Naive B cell (primary cell): ENCODE results near the gene TRPM8. TPM values are rescaled to one million over a fixed set of nuclear protein-coding genes. Genes with fewer than 3 reads are reported as not detected.
A peak's percentile ranks its signal among the peaks of the same experiment; 100 is the strongest.

Source experiments
- ATAC-seq, 2 donors: fragments of 150-1000 bp; cut with Tn5 transposase; 2 replicates each; pipeline ENCODE4 v1.10.0; 2021; ENCODE audit warnings: low read depth in 2 of 2, mild to moderate bottlenecking in 2 of 2, moderate library complexity in 2 of 2
- DNase-seq: peaks from one replicate; pipeline ENCODE4 v3.0.0; 2022
- H3K27ac Mint-ChIP-seq, 6 donors: one replicate each; pipeline ENCODE4 v1.8.0; 2020 to 2022; ENCODE audit warnings: mild to moderate bottlenecking in 6 of 6, mixed read lengths in 6 of 6, moderate library complexity in 5 of 6, inconsistent platforms in 2 of 6
- H3K27me3 Mint-ChIP-seq, 3 donors: one replicate each; pipeline ENCODE4 v1.8.0; 2021 to 2022; ENCODE audit warnings: mixed read lengths in 3 of 3, mild to moderate bottlenecking in 1 of 3
- H3K36me3 Mint-ChIP-seq, 2 donors: one replicate each; pipeline ENCODE4 v1.8.0; 2020 to 2022; ENCODE audit warnings: mixed read lengths in 2 of 2, inconsistent platforms in 1 of 2, mild to moderate bottlenecking in 1 of 2
- H3K4me1 Mint-ChIP-seq, 3 donors: one replicate each; pipeline ENCODE4 v1.8.0; 2020 to 2022; ENCODE audit warnings: mixed read lengths in 3 of 3, inconsistent platforms in 1 of 3, mild to moderate bottlenecking in 1 of 3, moderate library complexity in 1 of 3
- H3K4me3 Mint-ChIP-seq, 8 donors: one replicate each; pipeline ENCODE4 v1.8.0; 2020 to 2022; ENCODE audit warnings: mild to moderate bottlenecking in 8 of 8, mixed read lengths in 8 of 8, moderate library complexity in 8 of 8, inconsistent platforms in 2 of 8
- H3K9me3 Mint-ChIP-seq, 7 donors: one replicate each; pipeline ENCODE4 v1.8.0; 2020 to 2022; ENCODE audit warnings: mixed read lengths in 7 of 7, mild to moderate bottlenecking in 5 of 7, inconsistent platforms in 2 of 7, moderate library complexity in 1 of 7
- polyA plus RNA-seq, 6 donors: library from polyadenylated mRNA; unstranded; fragments of 300-500 nt; fragmentation: Illumina TruSeq; gene quantifications; one replicate each; pipeline ENCODE4 v1.2.3, GENCODE V29; 2021; ENCODE audit warnings: low read depth in 6 of 6

Gene TRPM8
- polyA plus RNA-seq, 6 donors from 2014 or later: not detected

- Mint-ChIP-seq H3K9me3 (no peaks in the 10 kb centered on the region), H3K4me3 (no peak overlapping the region), H3K27ac (no peak overlapping the region), H3K27me3 (peaks cover 33 to 45% (median 37%) of the 10 kb centered on the region in 3 donors), H3K36me3 (no peaks in the 10 kb centered on the region), H3K4me1 (no peaks in the 10 kb centered on the region)
- no peak for ATAC-seq
- DNase-seq: no peak
Measured at GRCh38 chr2:234002281-234002680, 85.1 kb downstream of the TRPM8 start.

- H3K36me3 Mint-ChIP-seq: no peaks in the 10 kb centered on the region
- H3K4me3 Mint-ChIP-seq: no peak overlapping the region
- DNase-seq (no peak), ATAC-seq (no peak)
- H3K4me1 Mint-ChIP-seq: no peaks in the 10 kb centered on the region
- H3K27ac Mint-ChIP-seq: no peak overlapping the region
- H3K27me3 Mint-ChIP-seq: peaks cover 34 to 45% (median 41%) of the 10 kb centered on the region in 3 donors
- no peaks in the 10 kb centered on the region for H3K9me3 Mint-ChIP-seq
Measured at GRCh38 chr2:234003972-234004617, 86.9 kb downstream of the TRPM8 start.

- Mint-ChIP-seq H3K4me3 (no peak overlapping the region), H3K4me1 (no peaks in the 10 kb centered on the region), H3K27ac (no peak overlapping the region), H3K27me3 (peaks cover 39 to 48% (median 48%) of the 10 kb centered on the region in 3 donors), H3K36me3 (no peaks in the 10 kb centered on the region), H3K9me3 (peaks cover 0 to 2% (median 0%) of the 10 kb centered on the region in 7 donors)
- DNase-seq: no peak
- no peak for ATAC-seq
Measured at GRCh38 chr2:234005126-234005525, 88.0 kb downstream of the TRPM8 start.

- no peak for ATAC-seq
- peaks cover 0 to 2% (median 0%) of the 10 kb centered on the region in 7 donors for H3K9me3 Mint-ChIP-seq
- H3K27ac Mint-ChIP-seq: no peak overlapping the region
- no peaks in the 10 kb centered on the region for H3K36me3 Mint-ChIP-seq
- peaks cover 35 to 47% (median 46%) of the 10 kb centered on the region in 3 donors for H3K27me3 Mint-ChIP-seq
- H3K4me3 Mint-ChIP-seq: no peak overlapping the region
- DNase-seq: no peak
- no peaks in the 10 kb centered on the region for H3K4me1 Mint-ChIP-seq
Measured at GRCh38 chr2:234006501-234006900, 89.3 kb downstream of the TRPM8 start.

GRCh38 chr2:234014427-234014826, 97.3 kb downstream of the TRPM8 start:
- Mint-ChIP-seq H3K27me3 (peaks cover 28 to 40% (median 37%) of the 10 kb centered on the region in 3 donors), H3K36me3 (no peaks in the 10 kb centered on the region), H3K9me3 (peaks cover 0 to 2% (median 0%) of the 10 kb centered on the region in 7 donors), H3K4me3 (no peak overlapping the region), H3K27ac (no peak overlapping the region), H3K4me1 (no peaks in the 10 kb centered on the region)
- DNase-seq (no peak), ATAC-seq (no peak)

- Mint-ChIP-seq H3K27ac (no peak overlapping the region), H3K27me3 (peaks cover 29 to 43% (median 41%) of the 10 kb centered on the region in 3 donors), H3K36me3 (no peaks in the 10 kb centered on the region), H3K4me1 (no peaks in the 10 kb centered on the region), H3K9me3 (peaks cover 0 to under 1% (median 0%) of the 10 kb centered on the region in 7 donors), H3K4me3 (no peak overlapping the region)
- ATAC-seq (no peak), DNase-seq (no peak)
Measured at GRCh38 chr2:234015861-234016260, 98.7 kb downstream of the TRPM8 start.

- Mint-ChIP-seq H3K36me3 (peaks cover 0 to 18% of the 10 kb centered on the region in 2 donors), H3K9me3 (peaks cover 0 to 16% (median 7%) of the 10 kb centered on the region in 7 donors), H3K27ac (no peak overlapping the region), H3K27me3 (peaks cover 32 to 45% (median 40%) of the 10 kb centered on the region in 3 donors), H3K4me3 (no peak overlapping the region), H3K4me1 (no peaks in the 10 kb centered on the region)
- ATAC-seq (no peak), DNase-seq (no peak)
Measured at GRCh38 chr2:234019896-234020295, 102.7 kb downstream of the TRPM8 start.

GRCh38 chr2:234020332-234020731, 103.2 kb downstream of the TRPM8 start:
- H3K4me3 Mint-ChIP-seq: no peak overlapping the region
- H3K27ac Mint-ChIP-seq: no peak overlapping the region
- DNase-seq (no peak), ATAC-seq (no peak)
- peaks cover 0 to 18% of the 10 kb centered on the region in 2 donors for H3K36me3 Mint-ChIP-seq
- peaks cover 0 to 16% (median 7%) of the 10 kb centered on the region in 7 donors for H3K9me3 Mint-ChIP-seq
- peaks cover 0 to 3% (median under 1%) of the 10 kb centered on the region in 3 donors for H3K4me1 Mint-ChIP-seq
- H3K27me3 Mint-ChIP-seq: peaks cover 32 to 41% (median 37%) of the 10 kb centered on the region in 3 donors

GRCh38 chr2:234022424-234022823, 105.3 kb downstream of the TRPM8 start:
- Mint-ChIP-seq H3K4me3 (no peak overlapping the region), H3K27me3 (peaks cover 30 to 33% (median 32%) of the 10 kb centered on the region in 3 donors), H3K9me3 (peaks cover 0 to 16% (median 7%) of the 10 kb centered on the region in 7 donors), H3K4me1 (peaks cover 7 to 17% (median 12%) of the 10 kb centered on the region in 3 donors), H3K27ac (peak overlapping the region in 1 of 6 donors; percentile 16), H3K36me3 (peaks cover 0 to 18% of the 10 kb centered on the region in 2 donors)
- no peak for ATAC-seq
- DNase-seq: no peak

- Mint-ChIP-seq H3K27me3 (peaks cover 25 to 47% (median 43%) of the 10 kb centered on the region in 3 donors), H3K4me3 (no peak overlapping the region), H3K27ac (no peak overlapping the region), H3K9me3 (peaks cover 0 to 16% (median 7%) of the 10 kb centered on the region in 7 donors), H3K36me3 (peaks cover 0 to 18% of the 10 kb centered on the region in 2 donors), H3K4me1 (peaks cover 7 to 19% (median 12%) of the 10 kb centered on the region in 3 donors)
- DNase-seq (no peak), ATAC-seq (no peak)
Measured at GRCh38 chr2:234024304-234024703, 107.1 kb downstream of the TRPM8 start.

- Mint-ChIP-seq H3K4me1 (peaks cover 7 to 19% (median 12%) of the 10 kb centered on the region in 3 donors), H3K27ac (peak overlapping the region in 5 of 6 donors; percentile 32 to 92 (median 77)), H3K27me3 (peaks cover 24 to 48% (median 40%) of the 10 kb centered on the region in 3 donors), H3K4me3 (peak overlapping the region; percentile 71 to 93 (median 84)), H3K9me3 (peaks cover 0 to 16% (median 7%) of the 10 kb centered on the region in 7 donors), H3K36me3 (peaks cover 0 to 18% of the 10 kb centered on the region in 2 donors)
- DNase-seq (peak; percentile 55), ATAC-seq (peak; percentile 96 to 99)
Measured at GRCh38 chr2:234025466-234025865, 108.3 kb downstream of the TRPM8 start.

- ATAC-seq (peak in 1 of 2 donors; percentile 9), DNase-seq (no peak)
- Mint-ChIP-seq H3K27ac (peak overlapping the region in 3 of 6 donors; percentile 32 to 92 (median 86)), H3K27me3 (peaks cover 24 to 48% (median 40%) of the 10 kb centered on the region in 3 donors), H3K4me3 (peak overlapping the region; percentile 71 to 93 (median 84)), H3K9me3 (peaks cover 0 to 16% (median 7%) of the 10 kb centered on the region in 7 donors), H3K4me1 (peaks cover 7 to 19% (median 12%) of the 10 kb centered on the region in 3 donors), H3K36me3 (peaks cover 0 to 18% of the 10 kb centered on the region in 2 donors)
Measured at GRCh38 chr2:234025891-234026401, 108.8 kb downstream of the TRPM8 start.

- no peak for DNase-seq
- Mint-ChIP-seq H3K36me3 (peaks cover 0 to 15% of the 10 kb centered on the region in 2 donors), H3K27ac (peak overlapping the region in 3 of 6 donors; percentile 15 to 70 (median 57)), H3K4me1 (peaks cover 7 to 19% (median 12%) of the 10 kb centered on the region in 3 donors), H3K4me3 (peak overlapping the region in 3 of 8 donors; percentile 8 to 71 (median 22)), H3K9me3 (peaks cover 0 to 16% (median 8%) of the 10 kb centered on the region in 7 donors), H3K27me3 (peaks cover 22 to 46% (median 38%) of the 10 kb centered on the region in 3 donors)
- no peak for ATAC-seq
Measured at GRCh38 chr2:234026693-234027254, 109.6 kb downstream of the TRPM8 start.
